ENCODE measurements around the gene ZNF578.

The ZNF578 gene

GRCh38 chr19:52492201-52492993 is 39.0 kb downstream of the ZNF578 start:
- Histone ChIP-seq H2AFZ (ENCODE audit: low read length) (no peak overlapping the region), H4K20me1 (ENCODE audit: insufficient read depth, low read length) (no peaks in the 10 kb centered on the region), H3K9me2 (ENCODE audit: low read depth, low read length) (no peaks in the 10 kb centered on the region), H3K4me2 (ENCODE audit: low read length) (no peak overlapping the region), H3F3A (ENCODE audit: insufficient read depth, low read length) (no peaks in the 10 kb centered on the region), H3K27ac (ENCODE audit: low read depth, low read length, poor library complexity, severe bottlenecking) (no peak overlapping the region), H3K9ac (ENCODE audit: low read length) (no peak overlapping the region), H3K4me1 (ENCODE audit: insufficient read depth, low read length, severe bottlenecking) (no peaks in the 10 kb centered on the region), H3K36me3 (ENCODE audit: insufficient read depth, low read length) (no peaks in the 10 kb centered on the region), H3K9me3 (ENCODE audit: low read length) (no peaks in the 10 kb centered on the region), H3K27me3 (ENCODE audit: insufficient read depth, low read length) (no peaks in the 10 kb centered on the region), H3K79me2 (ENCODE audit: insufficient read depth, low read length) (no peaks in the 10 kb centered on the region), H3K4me3 (ENCODE audit: low read depth, low read length, poor library complexity, severe bottlenecking) (no peak overlapping the region)
- no peak for TF ChIP-seq EZH2 (IDR thresholded peaks at IDR 0.05; ENCODE audit: borderline replicate concordance, low read length)
- no peak for TF ChIP-seq CTCF (IDR thresholded peaks at IDR 0.05; ENCODE audit: low read length)

GRCh38 chr19:52492994-52493470 is 39.7 kb downstream of the ZNF578 start:
- H3K4me2 ChIP-seq (ENCODE audit: low read length), result no peak overlapping the region
- H3K9ac ChIP-seq (ENCODE audit: low read length), result no peak overlapping the region

GRCh38 chr19:52494518-52494917 is 41.2 kb downstream of the ZNF578 start:
- no peaks in the 10 kb centered on the region for H3K79me2 ChIP-seq (ENCODE audit: insufficient read depth, low read length)
- no peak overlapping the region for H2AFZ ChIP-seq (ENCODE audit: low read length)
- H3K4me3 ChIP-seq (ENCODE audit: low read depth, low read length, poor library complexity, severe bottlenecking), result no peak overlapping the region
- TF ChIP-seq CTCF (IDR thresholded peaks at IDR 0.05; ENCODE audit: low read length) (no peak), EZH2 (IDR thresholded peaks at IDR 0.05; ENCODE audit: borderline replicate concordance, low read length) (no peak)
- H3K27me3 ChIP-seq (ENCODE audit: insufficient read depth, low read length), result no peaks in the 10 kb centered on the region
- no peaks in the 10 kb centered on the region for H3K9me2 ChIP-seq (ENCODE audit: low read depth, low read length)
- H3K36me3 ChIP-seq (ENCODE audit: insufficient read depth, low read length), result no peaks in the 10 kb centered on the region
- H3K4me2 ChIP-seq (ENCODE audit: low read length), result no peak overlapping the region
- no peaks in the 10 kb centered on the region for H3F3A ChIP-seq (ENCODE audit: insufficient read depth, low read length)
- no peaks in the 10 kb centered on the region for H3K4me1 ChIP-seq (ENCODE audit: insufficient read depth, low read length, severe bottlenecking)
- no peaks in the 10 kb centered on the region for H3K9me3 ChIP-seq (ENCODE audit: low read length)
- no peak overlapping the region for H3K9ac ChIP-seq (ENCODE audit: low read length)
- H3K27ac ChIP-seq (ENCODE audit: low read depth, low read length, poor library complexity, severe bottlenecking), result no peak overlapping the region
- H4K20me1 ChIP-seq (ENCODE audit: insufficient read depth, low read length), result no peaks in the 10 kb centered on the region

More at GRCh38 chr19:52492994-52493470, 39.7 kb downstream of the ZNF578 start:
- Histone ChIP-seq H3K79me2 (ENCODE audit: insufficient read depth, low read length) (no peaks in the 10 kb centered on the region), H2AFZ (ENCODE audit: low read length) (no peak overlapping the region), H3K4me1 (ENCODE audit: insufficient read depth, low read length, severe bottlenecking) (no peaks in the 10 kb centered on the region), H3K27ac (ENCODE audit: low read depth, low read length, poor library complexity, severe bottlenecking) (no peak overlapping the region), H3F3A (ENCODE audit: insufficient read depth, low read length) (no peaks in the 10 kb centered on the region), H3K9me3 (ENCODE audit: low read length) (no peaks in the 10 kb centered on the region), H4K20me1 (ENCODE audit: insufficient read depth, low read length) (no peaks in the 10 kb centered on the region), H3K36me3 (ENCODE audit: insufficient read depth, low read length) (no peaks in the 10 kb centered on the region), H3K4me3 (ENCODE audit: low read depth, low read length, poor library complexity, severe bottlenecking) (no peak overlapping the region), H3K27me3 (ENCODE audit: insufficient read depth, low read length) (no peaks in the 10 kb centered on the region), H3K9me2 (ENCODE audit: low read depth, low read length) (no peaks in the 10 kb centered on the region)
- no peak for TF ChIP-seq EZH2 (IDR thresholded peaks at IDR 0.05; ENCODE audit: borderline replicate concordance, low read length)
- TF ChIP-seq CTCF (IDR thresholded peaks at IDR 0.05; ENCODE audit: low read length), result no peak
